ENCODE results near the gene DPYSL3.

DNA sequence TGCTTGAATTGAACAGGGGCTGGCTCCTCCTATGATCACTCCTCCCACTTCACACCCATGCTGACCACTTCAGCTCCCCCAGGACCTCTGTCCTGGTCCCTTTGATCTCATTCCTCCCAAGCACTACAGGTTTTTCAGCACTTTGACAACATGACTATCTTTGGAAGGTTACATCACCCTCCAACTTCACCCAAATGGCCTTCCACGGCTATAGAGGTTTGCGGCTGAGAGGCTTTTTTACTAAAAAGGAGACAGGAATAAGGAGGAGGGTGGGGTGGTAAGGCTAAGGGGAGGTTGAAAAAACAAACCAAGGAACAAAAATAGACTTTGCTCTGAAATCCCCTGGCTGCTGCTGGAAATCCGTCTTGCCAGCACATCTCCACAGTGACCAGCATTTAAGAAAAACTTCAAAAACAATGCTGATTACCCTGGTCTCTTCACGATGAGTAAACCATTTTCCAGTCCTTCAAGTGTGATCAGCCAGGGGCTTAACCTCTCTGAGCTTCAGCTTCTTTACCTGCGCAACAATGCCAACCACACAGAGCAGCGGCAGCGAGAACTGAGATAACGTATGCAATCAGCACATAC lies 102.7 kb downstream of the DPYSL3 start:
- TF ChIP-seq ARNT (IDR thresholded peaks at IDR 0.05) (no peak), BHLHE40 (IDR thresholded peaks at IDR 0.05; ENCODE audit: borderline replicate concordance) (no peak), ZNF384 (IDR thresholded peaks at IDR 0.05) (no peak), HDGF (IDR thresholded peaks at IDR 0.05; ENCODE audit: borderline replicate concordance) (no peak), L3MBTL2 (conservative IDR thresholded peaks at IDR 0.05) (no peak), ELF4 (IDR thresholded peaks at IDR 0.05) (no peak), SP1 (IDR thresholded peaks at IDR 0.05) (no peak), FOXA1 (IDR thresholded peaks at IDR 0.05) (no peak), FOXK2 (IDR thresholded peaks at IDR 0.05) (no peak), TARDBP (IDR thresholded peaks at IDR 0.05) (no peak), NFRKB (IDR thresholded peaks at IDR 0.05) (no peak), CTBP1 (IDR thresholded peaks at IDR 0.05; ENCODE audit: borderline replicate concordance) (no peak), LEF1 (IDR thresholded peaks at IDR 0.05; ENCODE audit: borderline replicate concordance) (no peak), PKNOX1 (IDR thresholded peaks at IDR 0.05) (no peak)
